GM13976 (cell line): ENCODE measurements around the gene UBE3A.
"Not testable (repeated sequence)": the region's sequence is repeated elsewhere in the genome, so short reads cannot be mapped to it uniquely, and the experiment has no call there.

ENCODE experiments used
- DNase-seq: peaks from one replicate; pipeline ENCODE4 v3.0.0; 2012; ENCODE audit warnings: low spot score
- CTCF ChIP-seq: IDR thresholded peaks from 2 replicates; pipeline ENCODE4 v1.5.1; 2012; ENCODE audit warnings: borderline replicate concordance, mild to moderate bottlenecking; ENCODE audit not compliant: insufficient read depth; ENCODE audit errors: extremely low read depth, missing control alignments, control extremely low read depth
- in situ Hi-C: fragments of 300-500 bp; cut with MboI; formaldehyde crosslinking; loops from one replicate; pipeline ENCODE4 v1.12.0; 2022; ENCODE audit warnings: low sequenced_read_pairs, mixed read lengths, inconsistent platforms; ENCODE audit not compliant: unreplicated experiment

UBE3A gene

DNA sequence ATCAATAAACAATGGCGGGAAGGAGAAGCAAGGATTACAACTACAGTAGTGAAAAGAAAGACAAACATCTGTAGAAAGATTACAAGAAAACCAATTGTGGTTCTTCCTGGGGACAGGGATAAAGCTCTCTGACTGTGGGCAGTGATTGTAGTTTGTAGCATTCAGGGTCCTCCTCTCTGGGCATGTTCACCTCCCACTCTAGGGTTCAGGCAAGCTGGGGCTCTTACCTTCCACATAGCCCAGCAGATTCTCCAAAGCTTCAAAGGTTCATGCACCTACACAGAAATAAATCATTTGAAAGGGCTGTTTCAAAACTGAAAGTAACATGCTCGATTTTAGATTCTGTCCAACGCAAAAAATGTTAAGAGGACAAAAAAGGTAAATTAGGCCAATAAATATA is 17.4 kb upstream of the UBE3A start:
- in situ Hi-C loops, result no loop called here
- TF ChIP-seq CTCF, result no peak
- DNase-seq, result no peak

DNA sequence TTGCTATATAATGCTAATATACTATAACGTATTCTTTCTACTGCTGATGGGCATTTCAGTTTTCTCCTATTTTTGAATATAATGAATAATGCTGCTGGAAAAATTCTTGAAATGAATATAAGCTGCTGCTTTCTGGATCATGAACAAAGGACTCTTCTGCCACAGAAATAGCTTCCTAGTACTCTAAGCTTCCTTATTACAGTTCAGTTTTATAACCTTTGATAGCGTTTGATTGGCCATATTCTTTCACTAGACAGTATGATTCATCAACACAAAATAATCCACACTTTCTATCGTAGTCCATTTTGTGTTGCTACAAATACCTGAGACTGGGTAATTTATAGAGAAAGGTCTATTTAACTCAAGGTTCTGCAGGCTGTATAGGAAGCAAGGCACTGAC is 16.4 kb upstream of the UBE3A start:
- in situ Hi-C loops, result no loop called here
- DNase-seq, result no peak
- no peak for TF ChIP-seq CTCF

DNA sequence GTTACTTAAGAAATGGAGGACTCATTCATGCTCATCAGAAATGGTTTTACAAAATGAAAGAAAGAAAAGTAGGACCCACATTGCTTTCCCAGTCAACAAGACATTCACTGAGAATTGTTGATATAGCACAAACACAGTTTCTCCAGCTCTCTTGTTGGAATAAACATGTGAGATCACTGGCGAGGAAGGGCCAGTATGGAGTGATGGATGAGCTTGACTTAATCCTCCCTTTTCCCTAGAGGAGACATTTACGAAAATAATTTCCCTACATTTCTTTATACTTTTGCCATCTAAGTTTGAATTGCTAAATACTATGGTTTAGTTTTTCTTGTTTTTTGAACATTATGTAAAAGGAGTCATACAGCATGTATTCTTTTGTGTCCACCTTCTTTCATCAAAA is 15.9 kb upstream of the UBE3A start:
- in situ Hi-C loops, result no loop called here
- no peak for TF ChIP-seq CTCF
- DNase-seq, result no peak

DNA sequence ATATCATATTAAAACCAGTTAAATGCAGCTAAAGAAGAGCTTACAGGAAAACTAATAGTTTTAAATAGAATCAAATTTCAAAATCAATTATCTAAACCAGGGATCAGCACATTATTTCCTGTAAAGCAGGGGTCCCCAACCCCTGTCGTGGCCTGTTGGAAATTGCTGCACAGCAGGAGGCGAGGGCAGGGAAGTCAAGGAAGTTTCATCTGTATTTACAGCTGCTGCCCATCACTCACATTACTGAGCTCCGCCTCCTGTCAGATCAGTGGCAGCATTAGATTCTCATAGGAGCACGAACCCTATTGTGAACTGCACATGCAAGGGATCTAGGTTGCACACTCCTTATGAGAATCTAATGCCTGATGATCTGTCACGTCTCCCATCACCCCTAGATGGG is 14.4 kb upstream of the UBE3A start:
- DNase-seq, in situ Hi-C loops: not testable (repeated sequence)

GRCh38 chr15:25451501-25451900 is 12.7 kb upstream of the UBE3A start:
- in situ Hi-C loops, result no loop called here
- no peak for TF ChIP-seq CTCF

DNA sequence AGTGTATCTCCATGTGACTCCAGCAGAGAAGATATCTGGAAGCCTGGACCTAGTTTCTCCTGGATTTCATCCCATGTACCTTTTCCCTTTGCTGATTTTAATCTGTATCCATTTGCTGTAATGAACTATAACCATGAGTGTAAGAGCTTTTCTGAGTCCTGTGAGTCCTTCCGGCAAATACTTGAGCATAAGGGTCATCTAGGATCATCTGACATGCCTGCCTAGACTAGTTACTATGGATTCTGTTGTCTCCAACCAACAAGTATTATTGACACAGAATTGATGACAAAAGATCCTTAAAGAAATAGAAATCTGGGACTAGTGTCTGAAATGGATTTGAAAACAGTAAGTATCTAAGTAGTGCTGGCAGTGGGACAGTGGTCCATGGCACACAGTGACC is 11.3 kb upstream of the UBE3A start:
- in situ Hi-C loops, result no loop called here
- no peak for DNase-seq
- no peak for TF ChIP-seq CTCF

More at GRCh38 chr15:25451501-25451900, 12.7 kb upstream of the UBE3A start:
- no peak for DNase-seq

DNA sequence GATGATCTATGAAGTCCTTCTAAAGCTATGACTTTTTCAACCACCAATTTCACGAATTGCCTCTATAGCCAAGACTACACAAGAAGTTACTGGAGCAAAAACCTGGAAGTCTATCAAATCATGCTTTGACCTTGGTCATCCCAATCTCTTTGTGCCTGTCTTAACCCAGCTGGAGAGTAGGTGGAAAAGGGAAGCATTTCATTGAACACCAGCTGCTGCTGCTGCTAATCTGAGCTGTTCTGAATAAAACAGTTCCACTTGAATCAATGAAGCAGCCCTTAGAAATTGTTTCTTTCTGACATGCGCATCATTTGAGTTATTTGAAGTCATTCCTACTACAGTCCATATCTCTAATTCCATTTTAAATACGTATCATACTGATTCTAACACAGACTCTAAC is 7.3 kb upstream of the UBE3A start:
- DNase-seq, result no peak
- no peak for TF ChIP-seq CTCF
- in situ Hi-C loops, result loop anchor here (25.0 kb wide), 1 partner anchor 484 kb away; the partner anchor contains the start of genes SNRPN and SNURF
